Superior temporal gyrus (tissue), 1 donor: ENCODE data around the gene CUL3.

Experiments used
- DNase-seq: peaks from one replicate; pipeline ENCODE4 v3.0.0-alpha.2; 2016; ENCODE audit errors: extremely low spot score

The CUL3 gene

DNA sequence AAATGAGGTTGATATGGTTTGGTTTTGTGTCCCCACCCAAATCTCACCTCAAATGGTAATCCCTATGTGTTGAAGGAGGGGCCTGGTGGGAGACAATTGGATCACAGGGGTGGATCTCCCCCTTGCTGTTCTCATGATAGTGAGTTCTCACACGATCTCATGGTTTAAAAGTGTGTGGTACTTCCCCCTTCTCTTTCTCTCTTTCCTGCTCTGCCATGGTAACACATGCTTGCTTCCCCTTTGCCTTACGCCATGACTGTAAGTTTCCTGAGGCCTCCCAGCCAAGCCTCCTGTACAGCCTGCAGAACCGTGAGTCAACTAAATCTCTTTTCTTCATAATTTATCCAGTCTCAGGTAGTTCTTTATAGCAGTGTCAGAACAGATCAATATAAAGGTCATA is 158.5 kb downstream of the CUL3 start:
- no peak for DNase-seq

DNA sequence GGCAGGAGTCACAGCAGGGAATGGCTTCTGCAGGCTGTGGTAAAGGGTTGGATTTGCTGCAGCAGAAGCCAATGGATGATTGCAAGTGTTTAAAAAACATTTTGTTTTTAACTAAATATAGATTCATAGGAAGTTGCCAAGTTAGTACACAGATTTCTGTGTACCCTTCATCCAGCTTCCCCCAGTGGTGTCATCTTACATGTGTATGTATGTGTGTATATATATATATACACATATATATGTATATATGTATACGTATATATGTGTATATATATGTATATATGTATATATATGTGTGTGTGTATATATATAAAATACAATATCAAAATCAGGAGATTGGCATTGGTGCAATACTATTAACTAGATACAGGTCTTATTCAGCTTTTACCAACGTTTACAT is 164.1 kb downstream of the CUL3 start:
- DNase-seq = no peak
